Neuronal stem cell (in vitro differentiated cells): ENCODE results near the gene DENND6B.

ENCODE experiments used
- DNase-seq: peaks from one replicate; pipeline ENCODE4 v3.0.0-alpha.2; 2013; ENCODE audit warnings: low spot score
- H2AFZ ChIP-seq: one replicate; pipeline ENCODE4 v1.6.1; 2013; ENCODE audit warnings: mild to moderate bottlenecking, low read length, inconsistent platforms
- H2AK5ac ChIP-seq: 2 replicates; pipeline ENCODE4 v1.6.1; 2013; ENCODE audit warnings: low read depth, mild to moderate bottlenecking, inconsistent platforms, low read length, moderate library complexity, mixed read lengths
- H2BK120ac ChIP-seq: 2 replicates; pipeline ENCODE4 v1.6.1; 2013; ENCODE audit warnings: low read depth, mild to moderate bottlenecking, inconsistent platforms, low read length, moderate library complexity, mixed read lengths
- H2BK12ac ChIP-seq: one replicate; pipeline ENCODE4 v1.6.1; 2013; ENCODE audit warnings: low read length, inconsistent platforms
- H2BK15ac ChIP-seq: 2 replicates; pipeline ENCODE4 v1.6.1; 2013; ENCODE audit warnings: mild to moderate bottlenecking, low read length, inconsistent platforms, mixed read lengths
- H2BK5ac ChIP-seq: one replicate; pipeline ENCODE4 v1.6.1; 2013; ENCODE audit warnings: inconsistent platforms, mild to moderate bottlenecking, low read length, moderate library complexity
- H3K14ac ChIP-seq: one replicate; pipeline ENCODE4 v1.6.1; 2013; ENCODE audit warnings: low read length, inconsistent platforms
- H3K18ac ChIP-seq: 2 replicates; pipeline ENCODE4 v1.6.1; 2013; ENCODE audit warnings: low read length, inconsistent platforms
- H3K23ac ChIP-seq: 2 replicates; pipeline ENCODE4 v1.6.1; 2013; ENCODE audit warnings: low read depth, mild to moderate bottlenecking, mixed read lengths, low read length, inconsistent platforms; ENCODE audit not compliant: poor library complexity
- H3K27ac ChIP-seq: replicated peaks from 3 replicates; pipeline ENCODE4 v1.5.1; 2013; ENCODE audit warnings: low read length, inconsistent platforms
- H3K27me3 ChIP-seq, 3 experiments: 2 replicates each; pipeline ENCODE4 v1.6.1; 2013; ENCODE audit warnings: low read length in 3 of 3, mild to moderate bottlenecking in 2 of 3, inconsistent platforms in 1 of 3, low read depth in 1 of 3, mixed read lengths in 1 of 3, moderate library complexity in 1 of 3; ENCODE audit not compliant: control insufficient read depth in 3 of 3, insufficient read depth in 3 of 3
- H3K36me3 ChIP-seq, 2 donors: replicated peaks in 1 of 2; 2 replicates each; pipeline ENCODE4 v1.6.1; 2013; ENCODE audit warnings: low read length in 2 of 2; ENCODE audit not compliant: control insufficient read depth in 2 of 2, insufficient read depth in 2 of 2
- H3K4ac ChIP-seq: 2 replicates; pipeline ENCODE4 v1.6.1; 2013; ENCODE audit warnings: inconsistent platforms, mild to moderate bottlenecking, low read length, moderate library complexity
- H3K4me1 ChIP-seq, 2 donors: 1 replicate in 1 of 2; 2 replicates in 1 of 2; pipeline ENCODE4 v1.6.1; 2013; ENCODE audit warnings: low read length in 2 of 2, low read depth in 1 of 2; ENCODE audit not compliant: control insufficient read depth in 2 of 2, insufficient read depth in 1 of 2
- H3K4me2 ChIP-seq: one replicate; pipeline ENCODE4 v1.6.1; 2013; ENCODE audit warnings: mild to moderate bottlenecking, low read length, inconsistent platforms; ENCODE audit not compliant: insufficient read depth, poor library complexity, severe bottlenecking
- H3K4me3 ChIP-seq, 2 donors: 2 replicates each; pipeline ENCODE4 v1.5.1; 2013; ENCODE audit warnings: low read length in 2 of 2, mild to moderate bottlenecking in 2 of 2, inconsistent platforms in 1 of 2, moderate library complexity in 1 of 2
- H3K79me1 ChIP-seq: one replicate; pipeline ENCODE4 v1.6.1; 2013; ENCODE audit warnings: low read depth, mild to moderate bottlenecking, inconsistent platforms, low read length, moderate library complexity
- H3K9ac ChIP-seq: one replicate; pipeline ENCODE4 v1.6.1; 2013; ENCODE audit warnings: mild to moderate bottlenecking, low read depth, low read length, inconsistent platforms; ENCODE audit not compliant: poor library complexity
- H3K9me3 ChIP-seq, 2 donors: replicated peaks in 1 of 2; 2 replicates each; pipeline versions ENCODE3 to v1.6.1; 2013; ENCODE audit warnings: low read length in 2 of 2, mild to moderate bottlenecking in 2 of 2, inconsistent platforms in 1 of 2, low read depth in 1 of 2, mixed read lengths in 1 of 2, moderate library complexity in 1 of 2; ENCODE audit not compliant: control insufficient read depth in 2 of 2, insufficient read depth in 1 of 2
- H4K8ac ChIP-seq: one replicate; pipeline ENCODE4 v1.6.1; 2013; ENCODE audit warnings: low read depth, mild to moderate bottlenecking, inconsistent platforms, low read length, moderate library complexity
- H4K91ac ChIP-seq: one replicate; pipeline ENCODE4 v1.6.1; 2013; ENCODE audit warnings: low read length, low read depth, mild to moderate bottlenecking, inconsistent platforms; ENCODE audit not compliant: poor library complexity
- WGBS, 2 donors: extraction: QIAGEN DNeasy Blood & Tissue Kit; methylation state at CpG; one replicate each; pipeline ENCODE4 v1.1.7; 2013; ENCODE audit warnings: missing lambda C conversion rate in 2 of 2, mixed read lengths in 1 of 2; ENCODE audit not compliant: insufficient read length in 2 of 2, insufficient replicate concordance in 1 of 2; ENCODE audit errors: extremely low coverage in 2 of 2; 5-methylcytosine and 5-hydroxymethylcytosine counted together

DENND6B gene

GRCh38 chr22:50298937-50299784 lies 27.7 kb downstream of the DENND6B start:
- Histone ChIP-seq H2AFZ (no peak overlapping the region), H2AK5ac (peak overlapping the region; percentile 92), H3K36me3 (peaks cover 5 to 64% of the 10 kb centered on the region in 2 donors), H3K23ac (peak overlapping the region; percentile 80), H3K27me3 (peaks cover 0 to 6% (median 0%) of the 10 kb centered on the region in 3 experiments), H3K4ac (no peak overlapping the region), H3K79me1 (peaks cover 54% of the 10 kb centered on the region), H3K9ac (no peak overlapping the region), H4K8ac (no peak overlapping the region), H4K91ac (no peak overlapping the region), H3K18ac (peak overlapping the region; percentile 95), H3K4me2 (peak overlapping the region; percentile 94), H2BK120ac (no peak overlapping the region), H3K9me3 (no peaks in the 10 kb centered on the region), H2BK5ac (no peak overlapping the region), H3K4me1 (peaks cover 11 to 22% of the 10 kb centered on the region in 2 donors), H3K27ac (no peak overlapping the region), H2BK15ac (peak overlapping the region; percentile 58), H3K4me3 (peak overlapping the region in 1 of 2 donors; percentile 72), H3K14ac (peak overlapping the region; percentile 89), H2BK12ac (peak overlapping the region; percentile 41)
- no peak for DNase-seq
- no CpG with 5 or more reads among the region's 59 CpGs for WGBS, 2 donors

GRCh38 chr22:50298266-50298637 lies 28.6 kb downstream of the DENND6B start:
- H2BK15ac ChIP-seq, result no peak overlapping the region
- H2BK120ac ChIP-seq, result no peak overlapping the region
- no peak for DNase-seq
- H2AK5ac ChIP-seq, result peak overlapping the region; percentile 63
- peaks cover 11 to 24% of the 10 kb centered on the region in 2 donors for H3K4me1 ChIP-seq
- H3K23ac ChIP-seq, result no peak overlapping the region
- no peak overlapping the region for H3K4me3 ChIP-seq
- H3K79me1 ChIP-seq, result peaks cover 51% of the 10 kb centered on the region
- no peak overlapping the region for H3K27ac ChIP-seq
- H3K27me3 ChIP-seq, result peaks cover 0 to 6% (median 0%) of the 10 kb centered on the region in 3 experiments
- peak overlapping the region; percentile 89 for H3K18ac ChIP-seq
- WGBS, 2 donors, result no CpG with 5 or more reads among the region's 4 CpGs
- no peak overlapping the region for H3K4me2 ChIP-seq
- no peak overlapping the region for H2BK12ac ChIP-seq
- no peak overlapping the region for H4K8ac ChIP-seq
- no peak overlapping the region for H2BK5ac ChIP-seq
- peaks cover 4 to 61% of the 10 kb centered on the region in 2 donors for H3K36me3 ChIP-seq
- H2AFZ ChIP-seq, result no peak overlapping the region
- no peak overlapping the region for H3K4ac ChIP-seq
- H3K9ac ChIP-seq, result no peak overlapping the region
- no peaks in the 10 kb centered on the region for H3K9me3 ChIP-seq
- no peak overlapping the region for H3K14ac ChIP-seq
- H4K91ac ChIP-seq, result no peak overlapping the region

GRCh38 chr22:50297510-50298265 lies 29.1 kb downstream of the DENND6B start:
- Histone ChIP-seq H2BK12ac (no peak overlapping the region), H3K9ac (no peak overlapping the region), H3K27me3 (peaks cover 0 to 6% (median 0%) of the 10 kb centered on the region in 3 experiments), H3K14ac (no peak overlapping the region), H3K23ac (no peak overlapping the region), H3K4me3 (no peak overlapping the region), H2BK120ac (no peak overlapping the region), H3K4ac (no peak overlapping the region), H3K4me1 (peaks cover 15 to 28% of the 10 kb centered on the region in 2 donors), H3K9me3 (no peaks in the 10 kb centered on the region), H2BK15ac (no peak overlapping the region), H2AFZ (no peak overlapping the region), H3K4me2 (no peak overlapping the region), H2AK5ac (peak overlapping the region; percentile 63), H4K8ac (no peak overlapping the region), H3K79me1 (peaks cover 51% of the 10 kb centered on the region), H3K18ac (peak overlapping the region; percentile 89), H4K91ac (no peak overlapping the region), H3K27ac (no peak overlapping the region), H3K36me3 (peaks cover 4 to 60% of the 10 kb centered on the region in 2 donors), H2BK5ac (no peak overlapping the region)
- WGBS, 2 donors, result no CpG with 5 or more reads among the region's 20 CpGs
- DNase-seq, result no peak
